ENCODE results near the gene FLOT1. TPM values are rescaled to one million over a fixed set of nuclear protein-coding genes. Genes with fewer than 3 reads are reported as not detected.
A peak's percentile ranks its signal among the peaks of the same experiment; 100 is the strongest.

Gene FLOT1
- polyA plus RNA-seq, 1 donor (not counting 4 experiments of a cell fraction or from before 2014, with no cell fraction given), result 21.6 TPM

DNA sequence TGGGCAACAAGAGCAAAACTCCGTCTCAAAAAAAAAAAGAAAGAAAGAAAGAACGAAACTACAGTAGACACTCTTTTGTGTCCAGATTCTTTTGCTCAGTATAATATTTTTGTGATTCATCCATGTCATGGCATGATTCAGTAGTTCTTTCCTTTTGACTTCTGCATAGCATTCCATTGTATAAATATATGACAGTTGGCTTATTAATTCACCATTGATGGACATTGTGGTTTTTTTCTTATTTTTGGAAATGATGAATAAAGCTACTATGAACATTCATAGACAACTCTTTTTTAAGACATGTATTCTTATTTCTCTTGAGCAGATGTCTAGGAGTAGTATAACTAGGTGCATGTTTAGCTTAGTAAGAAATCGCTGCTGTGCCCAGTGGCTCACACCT, 12.1 kb upstream of the FLOT1 start:
- Histone ChIP-seq H3K4me3 (ENCODE audit: control insufficient read depth in 2 of 3, extremely low read depth in 1 of 3, insufficient read depth in 2 of 3, low read depth in 1 of 3, low read length in 3 of 3) (no peak overlapping the region), H3K36me3 (ENCODE audit: control insufficient read depth in 2 of 2, extremely low read depth in 1 of 2, insufficient read depth in 2 of 2, low read length in 2 of 2) (no peaks in the 10 kb centered on the region), H3K27me3 (ENCODE audit: control insufficient read depth, extremely low read depth, insufficient read depth, low read length) (no peaks in the 10 kb centered on the region), H3K9me1 (ENCODE audit: control insufficient read depth, extremely low read depth, insufficient read depth, low read length) (no peaks in the 10 kb centered on the region), H4K20me1 (ENCODE audit: control insufficient read depth, extremely low read depth, insufficient read depth, low read length) (no peaks in the 10 kb centered on the region), H3K79me2 (ENCODE audit: control insufficient read depth, insufficient read depth, low read length) (no peaks in the 10 kb centered on the region), H3K27ac (ENCODE audit: control insufficient read depth, insufficient read depth, low read length) (peak overlapping the region; percentile 98), H3K4me1 (ENCODE audit: control insufficient read depth, extremely low read depth, insufficient read depth, low read length) (peaks cover 53% of the 10 kb centered on the region), H3K9ac (ENCODE audit: control insufficient read depth, extremely low read depth, insufficient read depth, low read length) (peak overlapping the region; percentile 46), H2AFZ (ENCODE audit: control insufficient read depth, low read length) (no peak overlapping the region), H3K9me3 (ENCODE audit: control insufficient read depth, low read depth, low read length) (no peaks in the 10 kb centered on the region), H3K4me2 (ENCODE audit: control insufficient read depth, extremely low read depth, insufficient read depth, low read depth, low read length) (peak overlapping the region; percentile 49)
- FAIRE-seq (no peak), DNase-seq (ENCODE audit: low read depth, low spot score) (no peak)
- dilution Hi-C loops (cut with MboI; ENCODE audit: extremely low pct_ligation_motif_present, low sequenced_read_pairs), result no loop called here
- no peak for TF ChIP-seq EZH2 (IDR thresholded peaks at IDR 0.05; ENCODE audit: low read length)
- TF ChIP-seq, protein P1, sequence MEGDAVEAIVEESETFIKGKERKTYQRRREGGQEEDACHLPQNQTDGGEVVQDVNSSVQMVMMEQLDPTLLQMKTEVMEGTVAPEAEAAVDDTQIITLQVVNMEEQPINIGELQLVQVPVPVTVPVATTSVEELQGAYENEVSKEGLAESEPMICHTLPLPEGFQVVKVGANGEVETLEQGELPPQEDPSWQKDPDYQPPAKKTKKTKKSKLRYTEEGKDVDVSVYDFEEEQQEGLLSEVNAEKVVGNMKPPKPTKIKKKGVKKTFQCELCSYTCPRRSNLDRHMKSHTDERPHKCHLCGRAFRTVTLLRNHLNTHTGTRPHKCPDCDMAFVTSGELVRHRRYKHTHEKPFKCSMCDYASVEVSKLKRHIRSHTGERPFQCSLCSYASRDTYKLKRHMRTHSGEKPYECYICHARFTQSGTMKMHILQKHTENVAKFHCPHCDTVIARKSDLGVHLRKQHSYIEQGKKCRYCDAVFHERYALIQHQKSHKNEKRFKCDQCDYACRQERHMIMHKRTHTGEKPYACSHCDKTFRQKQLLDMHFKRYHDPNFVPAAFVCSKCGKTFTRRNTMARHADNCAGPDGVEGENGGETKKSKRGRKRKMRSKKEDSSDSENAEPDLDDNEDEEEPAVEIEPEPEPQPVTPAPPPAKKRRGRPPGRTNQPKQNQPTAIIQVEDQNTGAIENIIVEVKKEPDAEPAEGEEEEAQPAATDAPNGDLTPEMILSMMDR (optimal IDR thresholded peaks at IDR 0.05 in 1 of 3, IDR thresholded peaks at IDR 0.05 in 1 of 3, conservative IDR thresholded peaks at IDR 0.05 in 1 of 3; ENCODE audit: extremely low read depth in 1 of 3, insufficient read depth in 2 of 3, low read length in 3 of 3), result no peak

- Histone ChIP-seq H4K20me1 (ENCODE audit: control insufficient read depth, extremely low read depth, insufficient read depth, low read length) (no peaks in the 10 kb centered on the region), H3K27ac (ENCODE audit: control insufficient read depth, insufficient read depth, low read length) (peak overlapping the region; percentile 98), H3K4me3 (ENCODE audit: control insufficient read depth in 2 of 3, extremely low read depth in 1 of 3, insufficient read depth in 2 of 3, low read depth in 1 of 3, low read length in 3 of 3) (peak overlapping the region in 1 of 3 experiments; percentile 22), H3K9me3 (ENCODE audit: control insufficient read depth, low read depth, low read length) (no peaks in the 10 kb centered on the region), H3K9ac (ENCODE audit: control insufficient read depth, extremely low read depth, insufficient read depth, low read length) (peak overlapping the region; percentile 83), H3K79me2 (ENCODE audit: control insufficient read depth, insufficient read depth, low read length) (no peaks in the 10 kb centered on the region), H3K9me1 (ENCODE audit: control insufficient read depth, extremely low read depth, insufficient read depth, low read length) (no peaks in the 10 kb centered on the region), H2AFZ (ENCODE audit: control insufficient read depth, low read length) (no peak overlapping the region), H3K4me1 (ENCODE audit: control insufficient read depth, extremely low read depth, insufficient read depth, low read length) (peaks cover 66% of the 10 kb centered on the region), H3K27me3 (ENCODE audit: control insufficient read depth, extremely low read depth, insufficient read depth, low read length) (no peaks in the 10 kb centered on the region), H3K36me3 (ENCODE audit: control insufficient read depth in 2 of 2, extremely low read depth in 1 of 2, insufficient read depth in 2 of 2, low read length in 2 of 2) (no peaks in the 10 kb centered on the region), H3K4me2 (ENCODE audit: control insufficient read depth, extremely low read depth, insufficient read depth, low read depth, low read length) (peak overlapping the region; percentile 67)
- DNase-seq (ENCODE audit: low read depth, low spot score) (peak; percentile 99), FAIRE-seq (peak; percentile 86)
- TF ChIP-seq, protein P1 (optimal IDR thresholded peaks at IDR 0.05 in 1 of 3, IDR thresholded peaks at IDR 0.05 in 1 of 3, conservative IDR thresholded peaks at IDR 0.05 in 1 of 3; ENCODE audit: extremely low read depth in 1 of 3, insufficient read depth in 2 of 3, low read length in 3 of 3), result no peak
- TF ChIP-seq EZH2 (IDR thresholded peaks at IDR 0.05; ENCODE audit: low read length), result no peak
- dilution Hi-C loops (cut with MboI; ENCODE audit: extremely low pct_ligation_motif_present, low sequenced_read_pairs), result no loop called here
Measured at GRCh38 chr6:30752157-30752927, 9.9 kb upstream of the FLOT1 start.

All from keratinocyte (primary cell).